Skin of body (tissue), 2 donors: ENCODE results near the gene GRM7. TPM values are rescaled to one million over a fixed set of nuclear protein-coding genes. Genes with fewer than 3 reads are reported as not detected.

Experiments
- DNase-seq: peaks from one replicate; lab custom pipeline; 2025; lab: John Stamatoyannopoulos, UW
- total RNA-seq: library from RNA; depleted of rRNA; stranded (reverse); fragments of >200 nt; gene quantifications from one replicate; pipeline ENCODE4 v1.2.3, GENCODE V29; 2014

Gene GRM7
- total RNA-seq, 1 donor from 2014 or later, result 0.39 TPM

DNA sequence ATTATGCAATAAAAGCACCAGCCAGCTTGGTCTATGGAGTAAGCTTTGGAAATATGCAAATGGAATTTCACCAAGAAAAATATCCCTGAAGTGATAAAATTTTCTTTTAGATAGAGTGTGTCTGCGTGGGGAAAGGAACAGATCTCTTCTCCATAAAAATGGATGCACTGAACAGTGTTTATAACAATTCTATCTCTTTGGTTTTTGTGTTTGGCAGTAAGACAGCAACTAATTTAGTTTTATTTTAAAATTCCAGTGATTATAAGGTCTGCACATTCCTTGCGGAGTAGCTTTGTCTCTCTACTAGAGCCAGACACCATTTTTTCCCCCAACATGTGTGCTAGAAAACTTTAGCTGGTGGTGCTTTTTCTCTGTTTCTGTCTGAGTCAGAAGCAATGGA lies 712.4 kb downstream of the GRM7 start:
- no peak for DNase-seq

DNA sequence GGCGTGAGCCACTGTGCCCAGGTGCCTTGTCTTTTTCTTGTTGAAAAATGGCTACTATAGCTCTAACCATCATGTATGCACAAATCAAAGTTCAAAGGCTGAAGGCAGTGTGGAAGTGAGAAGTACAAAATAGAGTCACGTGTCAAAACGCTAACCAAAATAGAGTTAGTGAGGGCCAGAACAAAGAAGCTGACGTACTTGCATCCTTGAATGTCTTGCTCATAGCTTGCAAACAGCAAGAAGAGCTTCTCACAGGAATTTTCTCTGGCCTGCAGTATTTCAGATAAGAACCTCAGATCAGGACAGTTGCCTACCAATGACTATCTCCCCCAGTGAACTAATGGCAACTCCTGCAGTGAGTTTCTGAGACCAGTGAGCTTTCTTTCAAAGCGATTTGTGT lies 713.5 kb downstream of the GRM7 start:
- DNase-seq, result no peak

DNA sequence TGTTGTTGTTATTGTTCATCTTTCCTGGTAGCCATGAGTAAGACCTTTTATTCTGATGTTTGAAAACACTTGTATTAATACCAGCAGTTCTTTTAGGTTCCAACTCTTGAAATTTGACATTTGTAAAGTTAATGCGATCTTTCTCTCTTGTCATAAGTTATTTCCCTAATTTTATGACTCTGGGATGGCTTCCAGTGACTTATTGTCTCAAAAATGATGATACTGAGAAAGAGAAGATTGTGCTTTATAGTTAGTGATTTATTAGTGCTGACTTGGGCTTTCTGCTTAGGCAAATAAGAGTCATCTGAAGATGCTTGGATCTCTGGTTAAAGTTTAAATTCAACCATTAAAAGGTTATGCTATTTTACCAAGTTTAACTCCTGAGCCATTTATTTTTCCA lies 715.2 kb downstream of the GRM7 start:
- peak; percentile 64 for DNase-seq

DNA sequence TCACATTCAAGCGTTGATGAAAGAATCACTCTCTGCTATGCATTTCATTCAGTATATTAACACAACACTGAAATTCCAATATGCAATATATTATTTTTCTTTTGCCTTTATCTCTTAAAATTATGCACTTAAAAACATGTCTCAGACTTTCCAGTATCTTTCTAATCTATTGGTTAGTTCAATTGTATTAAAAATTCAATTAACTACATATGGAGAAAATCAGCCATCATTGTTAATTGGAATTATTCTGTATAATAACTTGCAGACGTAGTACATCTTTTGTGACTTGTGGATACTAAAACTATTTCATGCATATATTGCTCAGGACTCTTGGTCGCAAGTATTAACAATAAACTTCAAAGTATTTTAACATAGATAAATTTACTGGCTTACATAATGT lies 715.6 kb downstream of the GRM7 start:
- no peak for DNase-seq

DNA sequence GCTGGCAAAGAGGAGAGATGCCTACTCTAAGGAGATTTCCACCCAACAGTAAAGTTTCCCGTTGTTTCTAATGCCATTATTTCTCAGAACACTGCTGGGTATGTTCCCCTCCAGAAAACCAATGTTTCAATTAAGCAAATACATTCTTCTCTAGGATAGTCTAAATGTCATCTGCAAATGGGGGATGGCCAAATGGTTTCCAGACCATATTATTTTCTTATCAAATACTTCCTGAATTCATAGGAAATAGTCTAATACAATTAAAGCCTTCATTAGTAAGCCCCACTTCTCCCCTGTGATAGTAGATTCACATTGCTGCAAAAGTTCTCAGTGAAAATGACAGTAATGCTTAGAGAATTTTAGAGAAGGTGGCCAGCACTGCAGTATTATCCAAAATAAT lies 716.6 kb downstream of the GRM7 start:
- no peak for DNase-seq

DNA sequence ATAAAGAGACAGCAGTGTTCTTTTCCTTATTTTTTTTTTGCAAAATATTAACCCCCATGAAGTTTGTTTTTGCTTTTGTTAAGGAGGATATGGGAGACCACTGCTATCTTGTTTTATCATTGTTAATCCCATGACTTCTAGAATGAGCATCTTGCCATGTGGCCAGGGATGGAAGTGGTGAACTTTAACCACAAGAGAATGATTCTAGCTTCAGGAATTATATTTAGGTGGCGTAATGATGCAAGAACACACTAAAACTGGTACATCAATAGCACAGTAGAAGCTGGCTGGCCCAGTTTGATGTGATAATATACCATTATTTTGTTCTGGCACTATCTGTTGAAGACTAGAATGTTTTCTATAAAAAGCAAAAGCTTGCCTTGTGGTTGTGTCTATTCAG lies 720.9 kb downstream of the GRM7 start:
- no peak for DNase-seq

DNA sequence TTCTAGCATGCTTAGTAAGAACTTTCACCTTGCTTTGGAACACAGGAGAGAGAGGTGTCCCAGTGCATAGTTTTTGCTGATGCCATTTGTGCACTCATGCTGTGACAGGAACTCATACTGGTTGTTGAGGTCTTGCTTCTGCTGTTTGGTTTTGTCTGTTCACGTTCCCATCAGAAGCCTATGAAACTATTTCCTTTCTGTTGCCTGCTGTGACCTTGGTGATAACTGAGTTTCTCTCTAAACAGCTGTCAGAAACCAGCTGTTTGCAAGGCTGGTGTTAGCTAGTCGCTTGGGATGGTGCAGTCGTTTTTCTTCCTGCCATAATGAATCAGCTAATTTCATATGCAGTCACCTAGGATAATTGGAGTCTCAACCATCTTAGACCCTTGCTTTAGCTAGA lies 724.1 kb downstream of the GRM7 start:
- no peak for DNase-seq

DNA sequence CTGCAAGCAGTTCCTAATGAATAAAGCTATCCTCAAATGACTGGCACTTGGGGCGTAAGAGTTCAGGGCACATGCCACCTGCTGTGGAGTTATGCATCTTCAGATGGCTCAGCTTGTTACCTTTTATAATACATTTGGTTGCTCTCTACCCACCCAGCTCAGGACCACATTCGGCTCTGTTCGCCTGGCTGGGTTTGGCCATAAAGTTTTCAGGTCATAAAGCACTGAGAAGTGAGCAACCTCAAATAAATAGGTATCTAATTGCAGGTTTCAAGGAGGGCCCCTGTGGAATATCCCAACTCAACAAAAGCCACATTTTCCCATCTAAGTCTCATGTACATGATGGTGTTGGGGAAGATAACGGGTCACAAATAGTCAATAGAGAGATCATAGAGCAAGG lies 727.3 kb downstream of the GRM7 start:
- DNase-seq, result no peak

DNA sequence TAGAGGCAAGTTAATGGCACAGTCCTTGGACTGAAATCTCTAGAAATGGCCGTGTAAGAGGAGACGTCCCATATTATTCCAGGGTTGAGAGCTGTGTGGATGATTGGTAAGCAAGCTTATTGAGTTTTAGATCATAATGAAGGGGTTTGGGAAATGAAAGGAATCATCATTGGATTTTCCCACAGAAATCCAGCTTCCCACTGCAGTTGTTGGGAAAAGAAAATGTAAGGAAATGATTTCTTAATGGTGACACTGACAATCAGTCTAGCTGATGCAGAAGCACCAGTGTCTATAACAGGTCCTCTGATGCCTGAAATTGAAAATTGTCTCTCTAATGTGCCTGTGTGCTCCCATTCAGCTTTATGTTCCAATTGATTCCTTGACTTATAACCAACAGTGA lies 728.6 kb downstream of the GRM7 start:
- DNase-seq, result no peak

DNA sequence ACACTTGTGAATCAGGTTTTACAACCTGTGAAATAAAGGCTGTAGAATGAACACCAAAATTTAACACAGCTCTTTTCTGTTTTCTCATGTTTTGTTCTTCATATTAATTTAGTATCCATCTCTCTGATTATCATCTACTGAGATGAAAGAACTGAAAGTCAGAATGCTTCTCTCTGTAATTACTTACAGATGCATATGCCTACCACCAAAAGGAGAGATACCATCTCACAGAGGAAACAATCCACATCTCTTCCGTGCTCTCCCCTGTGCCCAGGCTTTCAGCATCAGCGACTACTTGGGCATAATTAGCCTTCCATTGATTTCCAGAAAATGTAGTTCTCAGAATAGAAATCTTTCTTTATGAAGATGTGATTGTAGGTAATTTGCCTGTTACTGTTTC lies 741.4 kb downstream of the GRM7 start:
- DNase-seq, result no peak

DNA sequence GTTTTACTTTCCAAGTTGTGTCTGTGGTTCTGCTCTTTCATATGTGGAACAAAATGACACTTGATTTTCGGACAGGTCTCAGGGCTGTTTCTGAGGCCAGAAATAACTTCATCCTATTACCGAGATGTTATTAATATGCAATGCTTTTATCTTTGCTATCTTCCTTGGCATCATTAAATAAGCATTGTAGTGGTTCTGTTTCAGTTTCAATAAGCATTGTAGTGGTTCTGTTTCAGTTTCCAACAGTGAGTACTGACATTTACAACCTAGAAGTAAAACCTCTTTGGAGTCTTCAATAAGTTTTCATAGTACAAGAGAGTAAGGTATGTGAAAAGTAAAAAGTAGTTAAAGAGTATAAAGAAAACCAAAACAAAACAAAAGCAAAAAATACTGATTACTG lies 746.2 kb downstream of the GRM7 start:
- no peak for DNase-seq

DNA sequence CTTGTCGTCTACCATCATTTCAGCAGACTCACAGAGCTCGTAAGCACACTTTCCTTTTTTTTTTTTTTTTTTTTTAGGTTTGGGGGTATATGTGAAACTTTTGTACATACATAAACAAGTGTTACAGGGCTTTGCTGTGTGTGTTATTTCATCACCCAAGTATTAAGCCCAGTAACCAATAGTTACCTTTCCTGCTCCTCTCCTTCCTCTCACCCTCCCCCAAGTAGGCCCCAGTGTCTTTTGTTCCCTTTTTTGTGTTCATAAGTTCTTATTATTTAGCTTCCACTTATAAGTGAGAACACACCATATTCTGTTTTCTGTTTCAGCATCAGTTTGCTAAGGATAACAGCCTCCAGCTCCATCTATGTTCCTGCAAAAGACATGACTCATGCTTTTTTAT lies 746.8 kb downstream of the GRM7 start:
- no peak for DNase-seq

DNA sequence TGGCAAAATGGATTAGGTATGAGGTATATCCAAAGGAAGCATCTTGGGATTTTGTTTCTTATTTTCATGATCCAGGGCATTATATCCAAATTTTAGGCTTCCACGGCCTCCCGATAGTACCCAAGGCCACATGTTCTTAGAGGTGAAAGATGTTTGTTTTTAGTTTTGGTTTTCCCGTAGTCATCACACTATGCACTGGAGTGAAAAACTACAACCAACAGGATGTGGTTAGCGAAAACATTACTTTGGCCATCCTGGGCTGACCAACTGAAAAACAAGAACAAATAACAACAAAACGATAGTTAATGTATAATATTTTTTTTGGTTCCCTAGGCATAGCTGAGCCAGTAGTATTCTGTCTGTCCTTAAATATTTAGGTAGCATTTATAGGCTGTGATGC lies 749.7 kb downstream of the GRM7 start:
- DNase-seq, result no peak

DNA sequence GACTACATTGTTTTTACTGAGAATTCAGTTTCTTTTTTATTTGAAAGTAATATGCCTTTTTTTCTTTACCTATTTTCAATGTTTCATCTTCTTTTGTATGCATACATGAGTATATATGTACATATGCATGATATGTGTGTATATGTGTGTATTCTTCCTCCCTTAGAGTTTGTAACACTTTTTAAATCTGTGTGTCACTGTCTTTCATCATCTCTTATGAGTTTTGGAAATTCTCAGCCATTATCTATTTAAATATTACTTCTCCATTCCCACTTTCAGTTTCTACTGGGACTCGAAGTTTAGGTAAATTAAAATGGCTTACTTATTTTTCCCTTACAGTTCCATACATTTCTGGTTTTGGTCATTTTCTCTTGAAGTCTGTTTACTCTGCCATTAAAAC lies 754.1 kb downstream of the GRM7 start:
- DNase-seq, result no peak

DNA sequence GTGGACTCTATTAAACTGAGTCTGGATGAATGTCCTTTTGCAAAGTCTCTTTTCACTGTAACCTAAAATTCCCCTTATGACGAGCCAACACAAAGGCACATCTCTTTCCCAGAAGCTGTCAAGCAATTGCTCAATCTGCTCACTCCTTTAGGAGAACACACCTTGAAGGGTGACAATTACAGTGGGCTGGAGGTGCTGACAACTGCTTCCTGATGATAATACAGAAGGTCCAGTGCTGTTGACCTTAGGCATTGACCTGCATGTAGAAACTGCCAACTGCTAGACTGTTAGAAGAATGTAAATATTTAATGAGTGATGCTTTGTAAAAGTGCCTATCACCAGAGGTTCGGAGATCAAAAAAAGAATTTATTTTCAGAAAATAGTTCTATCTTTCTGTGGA lies 757.7 kb downstream of the GRM7 start:
- DNase-seq, result no peak

DNA sequence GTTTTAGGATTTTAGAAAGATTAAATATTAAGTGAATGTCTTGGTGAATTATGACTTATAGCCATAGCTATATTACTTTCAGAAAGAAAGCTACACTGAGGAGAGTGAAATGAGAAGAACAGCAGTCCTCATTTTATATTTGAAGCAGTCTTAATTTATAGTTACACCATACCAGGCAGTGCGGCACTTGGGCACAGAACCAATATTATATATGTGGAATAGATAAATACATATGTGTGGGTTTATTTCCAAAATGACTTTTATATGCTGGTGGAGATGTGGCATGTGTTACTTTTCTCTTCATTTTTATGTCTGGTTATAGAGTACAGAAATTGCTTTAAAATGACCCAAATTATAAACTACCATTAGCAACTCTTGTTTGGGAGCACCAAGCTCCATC lies 759.5 kb downstream of the GRM7 start:
- DNase-seq, result no peak

DNA sequence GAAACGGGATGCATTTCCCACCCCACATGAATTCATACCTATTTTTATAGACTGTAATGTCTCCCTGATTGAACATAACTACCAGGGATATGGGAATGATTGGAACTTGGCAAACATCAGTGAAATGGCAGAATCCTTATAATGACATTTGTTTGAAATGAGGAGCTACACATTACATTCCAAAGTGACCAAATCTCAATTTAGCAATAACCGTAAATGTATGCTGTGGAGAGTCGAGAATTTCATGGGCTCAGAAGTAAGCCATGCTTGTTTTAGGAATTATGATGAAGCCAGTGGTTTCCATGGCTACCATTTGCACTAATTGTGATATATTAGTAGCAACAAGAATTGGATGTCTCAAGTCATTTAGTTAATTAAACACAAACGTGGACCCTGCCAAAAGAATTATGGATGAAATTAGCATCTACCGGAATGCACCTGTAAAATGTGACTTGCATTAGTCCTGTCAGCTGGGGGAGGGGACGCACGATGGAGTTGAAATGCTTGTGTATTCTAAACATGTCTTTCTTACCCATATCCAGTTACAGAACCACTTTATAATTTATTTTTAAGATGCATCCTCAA lies 760.2 kb downstream of the GRM7 start:
- DNase-seq, result no peak

DNA sequence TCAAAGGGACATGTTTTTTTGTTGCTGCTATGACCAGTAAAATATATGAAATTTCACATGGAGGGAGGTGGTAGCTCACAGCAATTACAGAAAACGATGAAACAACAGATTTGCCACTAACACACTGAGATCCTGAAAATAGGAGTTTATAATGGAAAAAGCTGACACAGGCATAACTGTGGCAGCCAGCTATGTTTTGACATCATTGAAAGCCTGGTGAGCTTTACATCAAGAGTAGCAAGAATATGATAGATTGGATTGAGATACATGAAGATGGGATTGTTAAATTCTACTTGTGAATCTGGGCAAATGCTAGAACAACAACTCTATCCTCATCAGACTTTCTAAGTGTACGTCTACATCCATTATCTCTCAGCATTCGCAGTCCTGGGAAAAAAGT lies 760.7 kb downstream of the GRM7 start:
- DNase-seq, result no peak

DNA sequence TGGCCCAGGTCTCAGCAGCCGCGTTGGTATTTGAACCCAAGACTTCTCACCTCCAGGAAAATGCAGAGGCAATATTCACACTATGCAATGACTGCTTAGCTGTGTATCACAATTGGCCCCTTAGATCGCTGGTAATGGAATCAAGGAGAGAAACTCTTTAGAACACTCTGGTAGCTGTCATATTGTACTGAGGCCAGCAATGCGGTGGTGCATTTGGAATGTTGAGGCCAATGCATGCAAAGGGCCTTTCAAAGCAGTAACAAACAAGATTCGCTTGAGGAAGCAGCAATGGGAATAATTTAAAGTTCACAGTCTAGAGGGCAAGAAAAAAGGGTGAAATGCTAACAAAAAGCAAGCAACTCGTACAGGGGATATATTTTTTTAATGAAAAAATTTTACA lies 764.1 kb downstream of the GRM7 start:
- DNase-seq, result no peak

DNA sequence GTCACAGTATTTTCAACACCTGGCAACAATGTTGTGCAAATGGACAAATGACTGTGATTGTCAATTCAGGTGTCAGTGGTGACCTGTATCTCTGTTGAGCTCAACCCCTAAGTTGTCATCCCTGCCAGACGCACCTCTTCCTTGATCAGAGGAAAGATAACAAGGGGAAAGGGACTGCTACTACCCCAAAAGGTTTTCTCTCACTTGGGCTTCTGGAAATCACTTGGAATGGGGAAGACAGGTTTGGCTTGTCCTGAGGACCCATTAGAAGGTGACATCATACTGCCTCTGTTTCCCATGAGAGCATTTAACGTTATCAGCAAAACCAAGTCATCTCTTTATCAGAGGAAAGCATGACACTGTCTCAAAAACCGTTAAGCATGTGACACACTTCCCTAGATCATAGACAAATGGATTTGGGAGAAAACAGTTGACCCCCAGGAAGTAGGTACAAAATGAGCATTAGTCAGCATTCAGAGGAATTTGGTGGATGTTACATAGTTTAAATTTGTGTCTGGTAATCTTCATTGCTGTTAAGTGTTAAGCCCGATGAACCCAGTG lies 769.5 kb downstream of the GRM7 start:
- no peak for DNase-seq

DNA sequence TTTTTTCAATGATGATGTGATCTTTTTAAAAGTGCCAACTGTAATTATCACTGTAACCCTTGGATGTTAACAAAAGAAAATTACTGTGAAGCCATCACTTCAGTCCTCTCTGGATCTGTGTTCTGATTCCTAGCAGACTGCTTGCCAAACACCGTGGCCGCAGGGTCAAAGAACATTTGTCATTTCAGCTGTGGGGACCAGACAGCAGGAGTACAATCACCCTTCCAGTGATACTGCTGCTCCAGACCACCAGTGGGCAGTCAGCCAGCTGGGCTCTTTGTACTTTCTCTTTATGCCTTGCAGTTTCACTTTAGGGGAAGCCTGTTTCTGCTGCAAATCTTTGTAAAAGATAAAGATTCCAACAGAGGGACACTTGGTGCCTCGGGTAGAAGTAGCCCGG lies 770.0 kb downstream of the GRM7 start:
- DNase-seq, result no peak

DNA sequence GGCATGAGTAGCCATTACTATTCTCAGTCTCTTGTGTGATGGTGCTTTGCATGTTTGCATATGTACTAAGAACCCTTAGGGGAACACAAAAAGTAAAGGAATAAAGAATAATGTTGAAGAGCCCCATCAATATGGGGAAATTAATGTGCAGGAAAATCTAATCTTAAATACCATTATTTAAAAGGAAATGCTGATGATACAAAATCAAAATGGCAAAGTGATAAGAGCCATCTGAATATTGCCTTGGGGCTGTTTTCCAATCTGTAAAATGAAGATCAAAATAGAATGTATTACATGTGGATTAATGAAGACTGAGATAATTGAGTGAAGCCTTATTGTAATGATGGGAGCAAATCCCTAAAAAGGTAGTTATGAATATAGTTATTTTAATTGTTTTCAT lies 771.4 kb downstream of the GRM7 start:
- no peak for DNase-seq

DNA sequence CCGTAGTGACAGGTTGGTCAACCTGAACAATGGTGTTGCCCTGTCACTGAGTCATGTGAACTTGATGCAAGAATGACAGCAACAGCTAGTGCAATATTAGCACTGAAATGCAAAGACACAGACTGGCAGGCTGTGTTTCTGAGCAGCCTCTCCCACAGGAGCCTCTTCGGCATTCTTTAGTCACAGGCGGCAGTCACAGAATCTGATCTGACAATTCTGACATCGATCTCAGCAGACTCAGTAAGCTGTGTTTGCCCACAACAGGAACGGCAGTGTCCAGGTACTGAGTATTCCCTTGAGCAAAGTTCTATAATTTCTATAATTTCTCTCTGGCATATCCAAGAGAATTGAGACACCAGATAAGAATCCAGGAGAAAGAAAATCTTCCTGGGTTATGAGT lies 776.8 kb downstream of the GRM7 start:
- DNase-seq, result no peak

DNA sequence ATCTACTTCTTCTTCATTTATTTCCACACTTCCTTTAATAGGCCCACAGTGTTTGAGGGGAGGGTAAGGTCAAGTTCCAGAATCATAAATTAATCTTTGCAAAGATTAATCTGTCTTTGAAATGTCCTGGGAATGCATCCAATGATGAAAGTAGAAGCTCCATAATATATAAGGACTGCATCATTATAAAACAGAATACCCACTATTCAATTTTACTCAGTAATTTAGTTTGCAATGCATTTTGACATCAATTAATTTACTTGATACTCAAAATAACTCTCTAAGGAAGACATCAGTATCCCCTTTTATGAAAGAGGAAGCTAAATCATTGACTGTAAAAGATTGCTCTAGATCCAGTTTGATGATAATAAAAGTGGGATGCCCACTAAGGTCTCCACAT lies 777.2 kb downstream of the GRM7 start:
- no peak for DNase-seq
